Caco-2 (cell line): ENCODE measurements around the gene UPB1. TPM values are rescaled to one million over a fixed set of nuclear protein-coding genes. Genes with fewer than 3 reads are reported as not detected.

Source experiments
- BruUV-seq: library from RNA; stranded (reverse); fragments of 400-500 nt; replicated peaks from 2 replicates; lab custom pipeline; 2021; lab: Mats Ljungman, UMichigan
- CTCF ChIA-PET: fragments of 300-600 bp; sonication (Branson Sonifier 250); formaldehyde crosslinking; loops from one replicate; lab custom pipeline; 2022; ENCODE audit warnings: antibody characterized with exemption; lab: Charles Lee
- POLR2A ChIA-PET: fragments of 300-600 bp; sonication (Branson Sonifier 250); formaldehyde crosslinking; loops from one replicate; lab custom pipeline; 2022; ENCODE audit warnings: antibody characterized with exemption; lab: Charles Lee
- DNase-seq, 2 experiments: peaks; one replicate each; pipeline versions ENCODE4 v3.0.0 to v3.0.0-alpha.2; 2020 to 2022
- H3K27me3 ChIP-seq: replicated peaks from 2 replicates; pipeline ENCODE4 v1.6.0; 2011; ENCODE audit warnings: low read length; ENCODE audit not compliant: control insufficient read depth, insufficient read depth
- H3K36me3 ChIP-seq: 2 replicates; pipeline ENCODE4 v1.5.1; 2011; ENCODE audit warnings: low read length; ENCODE audit not compliant: control insufficient read depth, insufficient read depth
- H3K4me1 ChIP-seq: fragments of 250-450 bp; sonication (Bioruptor Pico); 2 replicates; pipeline ENCODE4 v1.5.1; 2020; ENCODE audit warnings: mild to moderate bottlenecking
- H3K4me3 ChIP-seq: 2 replicates; pipeline ENCODE4 v1.5.1; 2011; ENCODE audit warnings: low read depth, mild to moderate bottlenecking, control low read depth, low read length
- H3K9me3 ChIP-seq: fragments of 250-450 bp; sonication (Bioruptor Pico); 2 replicates; pipeline ENCODE4 v1.5.1; 2020; ENCODE audit warnings: mild to moderate bottlenecking, moderate library complexity
- H3K27ac Mint-ChIP-seq: one replicate; pipeline ENCODE4 v1.8.0; 2022; ENCODE audit warnings: mixed read lengths; ENCODE audit not compliant: unreplicated experiment
- H3K27me3 Mint-ChIP-seq: one replicate; pipeline ENCODE4 v1.8.0; 2022; ENCODE audit warnings: mixed read lengths; ENCODE audit not compliant: insufficient read depth, unreplicated experiment
- H3K36me3 Mint-ChIP-seq: one replicate; pipeline ENCODE4 v1.8.0; 2022; ENCODE audit warnings: mild to moderate bottlenecking, mixed read lengths; ENCODE audit not compliant: insufficient read depth, unreplicated experiment
- H3K4me1 Mint-ChIP-seq: one replicate; pipeline ENCODE4 v1.8.0; 2022; ENCODE audit warnings: low read depth, mixed read lengths; ENCODE audit not compliant: unreplicated experiment
- H3K4me3 Mint-ChIP-seq: one replicate; pipeline ENCODE4 v1.8.0; 2022; ENCODE audit warnings: mild to moderate bottlenecking, moderate library complexity, mixed read lengths; ENCODE audit not compliant: unreplicated experiment
- H3K9me3 Mint-ChIP-seq: one replicate; pipeline ENCODE4 v1.8.0; 2022; ENCODE audit warnings: mixed read lengths; ENCODE audit not compliant: unreplicated experiment
- intact Hi-C: fragments of 100-400 bp; cut with micrococcal nuclease; formaldehyde crosslinking; loops from one replicate; pipeline ENCODE4 v1.10.0; 2022; ENCODE audit not compliant: unreplicated experiment
- total RNA-seq: library from RNA; stranded (reverse); gene quantifications from 2 replicates; pipeline ENCODE4 v1.2.3, GENCODE V29; 2022
- TF ChIP-seq, protein P1 (sequence below), 2 experiments: fragments of 200-600 bp in 1 of 2; IDR thresholded peaks; 1 replicate in 1 of 2; 2 replicates in 1 of 2; pipeline versions ENCODE4 v1.5.1 to v1.8.0; 2011 to 2022; ENCODE audit warnings: antibody characterized with exemption in 1 of 2, control low read depth in 1 of 2, inconsistent platforms in 1 of 2, low read depth in 1 of 2, low read length in 1 of 2, mild to moderate bottlenecking in 1 of 2, moderate library complexity in 1 of 2; ENCODE audit not compliant: insufficient read depth in 1 of 2, severe bottlenecking in 1 of 2, unreplicated experiment in 1 of 2

UPB1 gene
- total RNA-seq, 1 experiment from 2014 or later = 6.7 TPM

DNA sequence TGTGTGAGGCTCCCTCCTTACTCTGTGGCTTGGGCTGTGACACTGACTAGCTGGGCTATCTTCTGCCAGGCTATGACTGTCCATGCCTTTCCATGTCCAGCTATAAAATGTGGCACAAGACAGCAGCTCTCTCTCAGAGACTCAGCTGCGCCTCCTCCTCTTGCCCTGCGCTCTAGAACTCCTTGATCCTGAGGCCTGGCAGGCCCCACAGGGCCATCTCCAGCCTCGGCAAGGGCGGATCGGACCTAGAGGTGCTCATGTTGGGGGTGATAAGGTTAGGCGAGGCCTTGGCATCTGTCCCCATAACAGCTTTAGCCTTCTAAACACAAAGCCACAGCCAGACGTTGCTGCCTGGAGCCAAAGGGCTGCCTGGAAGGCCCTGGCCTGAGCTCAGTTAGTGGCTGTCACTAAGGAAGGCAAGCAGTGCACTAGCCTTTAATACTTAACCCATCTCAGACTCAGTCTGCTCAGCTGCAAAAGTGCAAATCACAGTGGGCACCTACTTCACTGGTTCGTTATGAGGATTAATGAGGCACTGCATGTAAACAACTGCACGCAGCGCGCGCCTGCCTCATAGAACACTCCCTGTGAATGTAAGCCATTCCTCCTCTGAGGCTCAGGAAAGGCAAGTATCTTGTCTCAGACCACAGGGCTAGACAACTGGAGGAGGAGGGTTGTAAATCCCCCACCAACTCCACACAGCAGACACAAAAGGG, 58.6 kb downstream of the UPB1 start:
- Mint-ChIP-seq H3K27ac (peak overlapping the region; percentile 89), H3K9me3 (no peaks in the 10 kb centered on the region), H3K36me3 (peaks cover 46% of the 10 kb centered on the region), H3K27me3 (no peaks in the 10 kb centered on the region), H3K4me3 (peak overlapping the region; percentile 100), H3K4me1 (peaks cover 49% of the 10 kb centered on the region)
- H3K36me3 ChIP-seq = peaks cover 5% of the 10 kb centered on the region
- no TSS peak for BruUV-seq
- intact Hi-C loops = loop anchor here (2.0 kb wide), 1 partner anchor 29 kb away; no protein-coding TSS in a partner anchor
- TF ChIP-seq, protein P1, sequence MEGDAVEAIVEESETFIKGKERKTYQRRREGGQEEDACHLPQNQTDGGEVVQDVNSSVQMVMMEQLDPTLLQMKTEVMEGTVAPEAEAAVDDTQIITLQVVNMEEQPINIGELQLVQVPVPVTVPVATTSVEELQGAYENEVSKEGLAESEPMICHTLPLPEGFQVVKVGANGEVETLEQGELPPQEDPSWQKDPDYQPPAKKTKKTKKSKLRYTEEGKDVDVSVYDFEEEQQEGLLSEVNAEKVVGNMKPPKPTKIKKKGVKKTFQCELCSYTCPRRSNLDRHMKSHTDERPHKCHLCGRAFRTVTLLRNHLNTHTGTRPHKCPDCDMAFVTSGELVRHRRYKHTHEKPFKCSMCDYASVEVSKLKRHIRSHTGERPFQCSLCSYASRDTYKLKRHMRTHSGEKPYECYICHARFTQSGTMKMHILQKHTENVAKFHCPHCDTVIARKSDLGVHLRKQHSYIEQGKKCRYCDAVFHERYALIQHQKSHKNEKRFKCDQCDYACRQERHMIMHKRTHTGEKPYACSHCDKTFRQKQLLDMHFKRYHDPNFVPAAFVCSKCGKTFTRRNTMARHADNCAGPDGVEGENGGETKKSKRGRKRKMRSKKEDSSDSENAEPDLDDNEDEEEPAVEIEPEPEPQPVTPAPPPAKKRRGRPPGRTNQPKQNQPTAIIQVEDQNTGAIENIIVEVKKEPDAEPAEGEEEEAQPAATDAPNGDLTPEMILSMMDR (IDR thresholded peaks at IDR 0.05; ENCODE audit: insufficient read depth in 1 of 2, low read depth in 1 of 2, low read length in 1 of 2, severe bottlenecking in 1 of 2, unreplicated experiment in 1 of 2) = no peak
- CTCF ChIA-PET = interaction anchor here (0.6 kb wide), 1 partner anchor 77 kb away, joined by 6 read pairs; no protein-coding TSS in a partner anchor
- DNase-seq = no peak
- H3K9me3 ChIP-seq = no peaks in the 10 kb centered on the region
- H3K4me3 ChIP-seq = peak overlapping the region; percentile 80
- POLR2A ChIA-PET = interaction anchor here (1.0 kb wide), 1 partner anchor 12 kb away, joined by 3 read pairs; no protein-coding TSS in a partner anchor
- peaks cover 53% of the 10 kb centered on the region for H3K4me1 ChIP-seq
- no peaks in the 10 kb centered on the region for H3K27me3 ChIP-seq

GRCh38 chr22:24554313-24555164, 59.4 kb downstream of the UPB1 start, which contains the start of gene GUCD1:
Gene GUCD1 (minus strand): TSS chr22:24555138. CDS start chr22:24554991, 147 bp downstream.
- CTCF ChIA-PET = interaction anchor here (0.6 to 1.2 kb wide), 3 partner anchors 10 to 133 kb away, joined by 3 to 13 read pairs (median 3); no protein-coding TSS in a partner anchor

More at GRCh38 chr22:24554313-24555164, 59.4 kb downstream of the UPB1 start, which contains the start of gene GUCD1:
- Mint-ChIP-seq H3K9me3 (no peaks in the 10 kb centered on the region), H3K27ac (peak within 1 kb of the TSS; percentile 99), H3K4me3 (peak within 1 kb of the TSS; percentile 100), H3K27me3 (no peaks in the 10 kb centered on the region), H3K36me3 (peaks cover 54% of the 10 kb centered on the region), H3K4me1 (peaks cover 49% of the 10 kb centered on the region)
- peaks cover 50% of the 10 kb centered on the region for H3K4me1 ChIP-seq
- no TSS peak for BruUV-seq
- H3K9me3 ChIP-seq = no peaks in the 10 kb centered on the region
- H3K4me3 ChIP-seq = peak within 1 kb of the TSS; percentile 86
- intact Hi-C loops = loop anchor here (1.0 to 2.0 kb wide), 3 partner anchors 24 to 39 kb away; partner anchors contain the start of gene LRRC75B
- H3K27me3 ChIP-seq = no peaks in the 10 kb centered on the region
- TF ChIP-seq, protein P1 (IDR thresholded peaks at IDR 0.05; ENCODE audit: insufficient read depth in 1 of 2, low read depth in 1 of 2, low read length in 1 of 2, severe bottlenecking in 1 of 2, unreplicated experiment in 1 of 2) = no peak
- POLR2A ChIA-PET = interaction anchor here (0.8 to 1.0 kb wide), 2 partner anchors 40 to 253 kb away, joined by 7 to 8 read pairs; no protein-coding TSS in a partner anchor
- peaks cover 5% of the 10 kb centered on the region for H3K36me3 ChIP-seq
- no peak for DNase-seq
